ENCODE measurements around the gene FKBP3.
"Not testable (repeated sequence)": the region's sequence is repeated elsewhere in the genome, so short reads cannot be mapped to it uniquely, and the experiment has no call there.

Gene FKBP3

GRCh38 chr14:45134051-45134958 lies at the start of gene FKBP3:
Gene FKBP3, minus strand, starts transcription at chr14:45134481. Its CDS starts 25 bp downstream, at chr14:45134456.
- DNase-seq (ENCODE audit: low spot score) = peak; percentile 100

- DNase-seq (ENCODE audit: low spot score) = no peak
Observed at GRCh38 chr14:45181806-45182205, 47.5 kb upstream of the FKBP3 start.

- no peak for DNase-seq (ENCODE audit: low spot score)
Observed at GRCh38 chr14:45181329-45181728, 47.0 kb upstream of the FKBP3 start.

GRCh38 chr14:45177076-45177475 lies 42.8 kb upstream of the FKBP3 start:
- DNase-seq (ENCODE audit: low spot score) = no peak

- DNase-seq (ENCODE audit: low spot score) = no peak
Observed at GRCh38 chr14:45169906-45170305, 35.6 kb upstream of the FKBP3 start.

- DNase-seq (ENCODE audit: low spot score) = no peak
Observed at GRCh38 chr14:45156067-45156466, 21.8 kb upstream of the FKBP3 start.

GRCh38 chr14:45150386-45150890 lies 16.2 kb upstream of the FKBP3 start:
- DNase-seq (ENCODE audit: low spot score) = no peak

- DNase-seq (ENCODE audit: low spot score) = no peak
Observed at GRCh38 chr14:45149602-45150001, 15.3 kb upstream of the FKBP3 start.

GRCh38 chr14:45145214-45145613 lies 10.9 kb upstream of the FKBP3 start:
- DNase-seq (ENCODE audit: low spot score) = no peak

GRCh38 chr14:45144658-45145057 lies 10.4 kb upstream of the FKBP3 start:
- no peak for DNase-seq (ENCODE audit: low spot score)

- not testable (repeated sequence) for DNase-seq (ENCODE audit: low spot score)
Observed at GRCh38 chr14:45142083-45142482, 7.8 kb upstream of the FKBP3 start.

GRCh38 chr14:45140661-45141187 lies 6.4 kb upstream of the FKBP3 start:
- DNase-seq (ENCODE audit: low spot score) = no peak

GRCh38 chr14:45136399-45136798 lies 2.1 kb upstream of the FKBP3 start:
- no peak for DNase-seq (ENCODE audit: low spot score)

GRCh38 chr14:45135659-45136395 lies 1.5 kb upstream of the FKBP3 start, which contains the start of gene FANCM:
Gene FANCM, plus strand, starts transcription at chr14:45135930. Its CDS starts 102 bp downstream, at chr14:45136032.
- peak; percentile 97 for DNase-seq (ENCODE audit: low spot score)

GRCh38 chr14:45135156-45135555 lies 875 bp upstream of the FKBP3 start:
- no peak for DNase-seq (ENCODE audit: low spot score)

- no peak for DNase-seq (ENCODE audit: low spot score)
Observed at GRCh38 chr14:45133683-45134050, 614 bp downstream of the FKBP3 start.

GRCh38 chr14:45128963-45129629 lies 5.2 kb downstream of the FKBP3 start:
- no peak for DNase-seq (ENCODE audit: low spot score)

- no peak for DNase-seq (ENCODE audit: low spot score)
Observed at GRCh38 chr14:45125754-45126153, 8.5 kb downstream of the FKBP3 start.

- DNase-seq (ENCODE audit: low spot score) = no peak
Observed at GRCh38 chr14:45123271-45123670, 11.0 kb downstream of the FKBP3 start.

- no peak for DNase-seq (ENCODE audit: low spot score)
Observed at GRCh38 chr14:45120096-45120495, 14.2 kb downstream of the FKBP3 start.

GRCh38 chr14:45118594-45118993 lies 15.7 kb downstream of the FKBP3 start:
- DNase-seq (ENCODE audit: low spot score) = no peak

GRCh38 chr14:45114327-45114726 lies 20.0 kb downstream of the FKBP3 start:
- no peak for DNase-seq (ENCODE audit: low spot score)

All from pons (tissue), 1 donor.